Measurements from ENCODE around the gene GAB4.
"Not testable (repeated sequence)": the region's sequence is repeated elsewhere in the genome, so short reads cannot be mapped to it uniquely, and the experiment has no call there.

DNA sequence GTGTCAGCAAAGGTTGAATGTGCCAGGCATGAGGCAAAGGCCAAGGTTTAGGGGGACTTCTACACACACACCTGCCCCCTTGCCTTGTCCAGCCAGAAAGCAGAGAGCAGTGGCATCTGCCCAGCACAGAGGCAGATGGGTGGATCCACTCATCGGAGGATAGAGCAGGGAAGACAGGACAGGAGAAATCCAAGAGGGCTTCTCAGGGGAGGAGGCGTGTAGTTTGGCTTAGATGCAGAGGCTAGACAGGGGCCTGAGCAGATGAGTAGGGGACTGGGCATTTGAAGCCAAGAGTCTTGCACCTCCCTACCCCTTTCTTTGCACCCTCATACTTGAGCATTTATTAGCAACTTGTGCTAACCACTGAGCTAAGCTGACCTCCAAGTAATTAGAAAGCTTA lies 26.5 kb upstream of the GAB4 start:
- TF ChIP-seq, protein P1, sequence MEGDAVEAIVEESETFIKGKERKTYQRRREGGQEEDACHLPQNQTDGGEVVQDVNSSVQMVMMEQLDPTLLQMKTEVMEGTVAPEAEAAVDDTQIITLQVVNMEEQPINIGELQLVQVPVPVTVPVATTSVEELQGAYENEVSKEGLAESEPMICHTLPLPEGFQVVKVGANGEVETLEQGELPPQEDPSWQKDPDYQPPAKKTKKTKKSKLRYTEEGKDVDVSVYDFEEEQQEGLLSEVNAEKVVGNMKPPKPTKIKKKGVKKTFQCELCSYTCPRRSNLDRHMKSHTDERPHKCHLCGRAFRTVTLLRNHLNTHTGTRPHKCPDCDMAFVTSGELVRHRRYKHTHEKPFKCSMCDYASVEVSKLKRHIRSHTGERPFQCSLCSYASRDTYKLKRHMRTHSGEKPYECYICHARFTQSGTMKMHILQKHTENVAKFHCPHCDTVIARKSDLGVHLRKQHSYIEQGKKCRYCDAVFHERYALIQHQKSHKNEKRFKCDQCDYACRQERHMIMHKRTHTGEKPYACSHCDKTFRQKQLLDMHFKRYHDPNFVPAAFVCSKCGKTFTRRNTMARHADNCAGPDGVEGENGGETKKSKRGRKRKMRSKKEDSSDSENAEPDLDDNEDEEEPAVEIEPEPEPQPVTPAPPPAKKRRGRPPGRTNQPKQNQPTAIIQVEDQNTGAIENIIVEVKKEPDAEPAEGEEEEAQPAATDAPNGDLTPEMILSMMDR (IDR thresholded peaks at IDR 0.05) = not testable (repeated sequence)
- not testable (repeated sequence) for TF ChIP-seq POLR2A (IDR thresholded peaks at IDR 0.05)

Measured in vagina (tissue), 2 donors.